HG03280 (cell line): ENCODE results near the gene PLEKHA6.

ENCODE experiments used
- ATAC-seq: cut with Tn5 transposase; IDR thresholded peaks from one replicate; pipeline ENCODE4 v1.9.1; 2021; ENCODE audit warnings: mild to moderate bottlenecking, moderate library complexity; ENCODE audit not compliant: unreplicated experiment

PLEKHA6 gene

GRCh38 chr1:204359474-204360255, at the start of gene PLEKHA6:
TSS of gene PLEKHA6 (minus strand) at chr1:204359929. CDS start at chr1:204273727, 86,202 bp downstream.
- ATAC-seq, result no peak

- ATAC-seq, result no peak
Measured at GRCh38 chr1:204409123-204409522, 49.4 kb upstream of the PLEKHA6 start.

GRCh38 chr1:204408602-204409001, 48.9 kb upstream of the PLEKHA6 start:
- no peak for ATAC-seq

- no peak for ATAC-seq
Measured at GRCh38 chr1:204408074-204408507, 48.4 kb upstream of the PLEKHA6 start.

- no peak for ATAC-seq
Measured at GRCh38 chr1:204407295-204407971, 47.7 kb upstream of the PLEKHA6 start.

- ATAC-seq, result no peak
Measured at GRCh38 chr1:204406621-204407020, 46.9 kb upstream of the PLEKHA6 start.

- ATAC-seq, result no peak
Measured at GRCh38 chr1:204405988-204406387, 46.3 kb upstream of the PLEKHA6 start.

- ATAC-seq, result no peak
Measured at GRCh38 chr1:204404629-204405028, 44.9 kb upstream of the PLEKHA6 start.

- ATAC-seq, result no peak
Measured at GRCh38 chr1:204402391-204402790, 42.7 kb upstream of the PLEKHA6 start.

GRCh38 chr1:204401730-204402129, 42.0 kb upstream of the PLEKHA6 start:
- ATAC-seq, result no peak

- ATAC-seq, result no peak
Measured at GRCh38 chr1:204400882-204401510, 41.3 kb upstream of the PLEKHA6 start.

- ATAC-seq, result peak; percentile 81
Measured at GRCh38 chr1:204398197-204399125, 38.7 kb upstream of the PLEKHA6 start.

GRCh38 chr1:204396015-204396583, 36.4 kb upstream of the PLEKHA6 start:
- ATAC-seq, result no peak

GRCh38 chr1:204391629-204392028, 31.9 kb upstream of the PLEKHA6 start:
- ATAC-seq, result no peak

- no peak for ATAC-seq
Measured at GRCh38 chr1:204390751-204391466, 31.2 kb upstream of the PLEKHA6 start.

GRCh38 chr1:204385727-204386126, 26.0 kb upstream of the PLEKHA6 start:
- no peak for ATAC-seq

GRCh38 chr1:204384636-204385352, 25.1 kb upstream of the PLEKHA6 start:
- no peak for ATAC-seq

GRCh38 chr1:204383163-204383904, 23.6 kb upstream of the PLEKHA6 start:
- ATAC-seq, result no peak
